GM21515 (cell line): ENCODE measurements around the gene PTPRD.
"Not testable (repeated sequence)": the region's sequence is repeated elsewhere in the genome, so short reads cannot be mapped to it uniquely, and the experiment has no call there.

Source experiments
- ATAC-seq: cut with Tn5 transposase; IDR thresholded peaks from one replicate; pipeline ENCODE4 v1.9.1; 2021; ENCODE audit not compliant: unreplicated experiment

Gene PTPRD

DNA sequence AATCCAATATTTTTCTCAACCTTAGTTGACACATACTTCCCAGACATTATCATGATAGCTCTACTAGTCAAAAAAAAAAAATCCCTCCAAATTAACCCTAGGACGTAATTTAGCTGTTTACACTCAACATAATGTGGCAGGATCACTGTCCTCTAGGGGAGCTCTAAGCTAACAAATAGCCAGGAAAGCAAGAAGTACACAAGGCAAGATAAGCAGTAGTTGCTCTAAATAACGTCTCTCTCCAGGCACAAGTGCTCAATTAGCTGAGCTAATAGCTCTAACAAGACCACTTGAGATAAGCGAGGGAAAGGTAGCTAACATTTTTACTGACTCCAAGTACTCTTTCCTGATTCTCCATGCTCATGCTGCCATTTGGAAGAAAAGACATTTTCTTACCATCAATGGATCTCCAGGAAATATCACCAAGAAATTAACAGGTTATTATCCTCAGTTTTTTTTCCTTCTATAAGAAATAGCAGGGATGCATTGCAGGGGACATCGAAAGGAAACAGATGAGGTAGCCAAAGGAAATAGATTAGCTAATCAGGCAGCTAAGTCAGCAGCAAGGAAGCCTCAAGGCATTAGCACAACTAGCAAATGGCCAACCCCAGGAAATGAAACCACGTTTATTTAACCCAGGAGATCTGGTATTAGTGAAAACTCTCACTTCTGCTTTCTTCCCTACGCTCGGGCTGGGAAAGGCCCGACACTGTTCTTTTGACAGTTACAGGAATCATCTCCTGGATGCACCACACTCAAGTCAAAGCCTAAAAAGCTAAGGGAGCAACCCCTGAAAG lies 614.1 kb downstream of the PTPRD start:
- ATAC-seq, result no peak

DNA sequence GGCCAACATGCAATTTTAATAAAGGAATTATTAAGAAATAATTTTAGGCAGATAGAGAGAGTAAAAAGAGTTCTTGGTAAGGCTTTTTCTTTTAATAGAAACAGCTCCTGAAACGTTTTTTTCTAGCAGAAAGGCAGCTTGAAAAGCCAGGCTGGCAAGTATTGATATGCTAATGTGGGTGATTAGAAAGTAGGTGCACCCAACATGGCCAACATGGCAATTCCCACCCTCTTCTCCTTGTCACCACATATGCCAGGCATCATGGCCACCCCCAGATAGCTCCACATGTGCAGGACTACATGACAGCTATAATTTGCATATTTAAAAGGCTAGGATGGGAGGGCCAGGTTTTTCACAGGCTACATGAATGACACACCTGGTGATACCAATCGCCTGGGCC lies 615.2 kb downstream of the PTPRD start:
- no peak for ATAC-seq

DNA sequence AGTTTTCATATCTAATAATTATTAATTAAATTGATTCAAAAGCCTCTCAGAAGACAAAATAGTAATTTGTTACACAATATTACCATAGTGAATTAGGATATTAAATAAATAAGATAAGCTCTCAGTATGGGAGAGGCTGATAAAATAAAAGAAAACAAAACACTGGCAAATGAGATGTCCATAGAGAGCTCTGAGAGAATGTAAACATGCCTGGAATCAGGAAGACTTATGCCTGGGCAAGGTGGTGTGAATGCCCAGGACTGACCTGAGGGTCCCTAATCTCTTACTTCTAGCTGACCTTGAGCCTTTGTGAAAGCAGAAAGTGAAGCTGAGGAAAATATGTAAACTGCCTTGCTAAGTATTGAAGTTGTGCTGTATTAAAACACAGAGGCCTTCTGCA lies 616.5 kb downstream of the PTPRD start:
- no peak for ATAC-seq

DNA sequence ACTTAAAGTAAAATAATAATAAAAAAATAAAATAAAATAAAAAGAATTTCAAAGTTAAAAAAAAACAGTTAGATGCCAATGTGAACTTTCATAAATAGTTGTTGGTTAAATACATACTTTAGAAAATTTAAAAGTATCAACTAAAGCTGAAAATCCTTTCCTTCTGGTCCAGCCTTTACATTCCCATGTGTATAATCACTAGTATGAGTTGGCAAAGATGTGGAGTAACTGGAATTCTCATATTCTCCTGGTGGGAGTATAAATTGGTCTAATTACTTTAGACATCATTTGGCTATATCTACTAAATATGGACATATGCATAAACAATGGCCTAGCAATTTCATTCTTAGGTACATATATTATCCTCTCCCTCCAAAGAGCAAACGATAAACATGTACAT lies 619.9 kb downstream of the PTPRD start:
- ATAC-seq, result no peak

DNA sequence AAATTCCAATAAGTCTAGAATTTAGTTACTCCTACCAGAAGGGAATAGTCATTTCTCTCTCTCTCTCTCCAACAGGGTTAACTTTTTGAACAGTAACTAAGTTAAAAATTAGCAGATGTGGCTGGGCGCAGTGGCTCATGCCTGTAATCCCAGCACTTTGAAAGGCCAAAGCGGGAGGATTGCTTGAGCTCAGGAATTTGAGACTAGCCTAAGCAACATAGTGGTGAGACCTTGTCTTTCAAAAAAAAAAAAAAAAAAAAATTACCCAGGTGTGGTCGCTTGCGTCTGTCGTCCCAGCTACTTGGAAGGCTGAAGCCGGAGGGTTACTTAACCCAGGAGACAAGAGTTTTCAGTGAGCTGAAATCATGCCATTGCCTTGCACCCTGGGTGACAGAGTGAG lies 639.7 kb downstream of the PTPRD start:
- no peak for ATAC-seq

DNA sequence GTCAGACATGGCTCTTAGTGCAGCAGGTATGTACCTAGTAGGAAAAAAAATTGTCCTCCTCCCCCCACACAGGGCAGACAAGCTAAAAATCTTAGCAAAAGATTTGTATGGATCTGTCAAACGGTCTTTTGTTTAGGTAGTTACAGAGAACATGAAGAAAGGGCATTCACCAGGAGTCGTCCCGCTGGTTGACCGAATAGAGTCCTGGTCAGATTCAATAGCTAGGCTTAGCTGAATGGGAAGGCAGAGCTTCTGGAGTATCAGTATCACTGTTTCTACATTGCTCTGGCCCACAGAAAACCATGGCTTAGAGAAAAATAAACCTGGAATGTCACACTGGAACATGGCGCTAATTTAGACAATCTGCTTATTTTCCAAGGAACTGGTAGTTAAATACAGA lies 642.3 kb downstream of the PTPRD start:
- ATAC-seq, result no peak

DNA sequence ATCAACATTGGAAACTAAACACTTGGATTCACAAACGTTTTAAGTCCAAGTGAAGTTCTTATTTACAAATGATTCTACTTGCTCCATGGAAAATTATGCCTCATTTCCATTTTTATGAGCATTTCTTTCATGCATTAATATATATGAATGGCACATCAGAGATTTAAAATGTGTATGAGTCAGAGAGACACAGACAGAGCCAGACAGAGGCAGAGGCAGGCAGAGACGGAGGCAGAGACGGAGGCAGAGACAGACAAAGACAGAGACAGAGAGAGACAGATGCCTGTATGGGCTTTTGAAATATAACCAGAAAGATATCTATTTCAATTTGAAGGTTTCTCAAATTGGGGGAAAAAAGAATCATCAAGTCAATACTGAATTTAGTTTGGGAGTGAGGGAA lies 649.0 kb downstream of the PTPRD start:
- ATAC-seq, result no peak

DNA sequence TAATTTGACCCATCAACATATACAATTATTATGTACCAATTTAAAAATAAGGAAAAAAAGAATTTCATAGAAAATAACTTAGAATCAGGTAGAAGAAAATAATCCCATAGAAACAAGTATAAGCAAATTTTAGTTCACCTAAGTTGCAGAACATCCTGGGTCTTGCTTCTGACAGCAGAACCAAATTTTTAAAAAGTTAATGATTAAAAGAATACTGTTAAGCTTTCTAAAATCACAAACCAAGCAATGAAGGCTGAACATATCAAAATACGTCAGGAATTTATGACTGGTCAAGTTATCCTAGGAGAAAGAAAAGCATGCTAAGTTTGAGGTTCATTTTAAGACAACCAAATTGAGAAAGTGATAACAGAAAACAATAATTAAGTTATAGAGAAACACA lies 650.9 kb downstream of the PTPRD start:
- ATAC-seq, result no peak

DNA sequence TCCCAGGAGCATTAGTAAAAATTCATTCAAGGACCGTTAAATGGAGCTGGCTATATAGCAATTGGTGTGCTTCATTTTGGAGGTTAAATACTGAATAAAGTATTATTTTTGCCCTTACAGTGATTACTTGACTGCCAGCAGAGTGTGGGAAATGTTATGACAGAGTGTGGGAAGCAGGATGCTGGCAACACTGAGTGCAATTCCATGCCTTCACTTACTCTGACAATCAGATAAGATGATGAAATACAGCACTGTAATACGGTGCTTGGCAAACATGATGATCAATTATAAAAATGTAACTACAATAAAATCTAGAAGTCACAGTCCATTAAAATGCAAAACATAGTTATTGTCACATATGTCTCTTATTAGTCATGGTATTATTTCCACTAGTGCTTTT lies 651.3 kb downstream of the PTPRD start:
- no peak for ATAC-seq

DNA sequence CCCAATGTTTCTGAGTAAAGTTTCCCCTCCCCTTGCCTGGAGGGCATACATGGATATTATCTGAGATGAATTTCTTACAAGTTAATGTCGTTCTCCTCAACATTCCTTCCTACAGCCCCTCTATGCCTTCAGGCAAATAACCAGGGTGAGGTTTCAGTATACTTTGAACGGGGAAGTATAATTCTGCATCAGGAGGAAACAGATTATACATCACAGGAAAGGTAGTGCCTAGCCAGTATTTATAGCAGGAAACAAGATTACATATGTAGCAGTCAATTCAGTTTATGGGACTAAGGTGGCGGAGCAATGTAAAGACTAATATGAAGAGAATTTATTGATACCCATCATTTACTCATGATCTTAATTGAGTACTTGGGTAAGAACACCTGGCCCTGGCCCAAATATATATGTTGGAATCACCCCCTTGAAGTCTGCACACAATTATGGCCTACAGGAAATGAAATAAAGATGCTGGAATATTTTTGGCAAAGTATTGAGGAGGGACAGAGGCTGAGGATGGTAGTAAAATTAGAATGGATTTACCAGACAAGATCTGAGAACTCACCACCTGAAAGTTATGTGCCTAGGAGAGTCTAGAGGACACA lies 661.1 kb downstream of the PTPRD start:
- no peak for ATAC-seq

DNA sequence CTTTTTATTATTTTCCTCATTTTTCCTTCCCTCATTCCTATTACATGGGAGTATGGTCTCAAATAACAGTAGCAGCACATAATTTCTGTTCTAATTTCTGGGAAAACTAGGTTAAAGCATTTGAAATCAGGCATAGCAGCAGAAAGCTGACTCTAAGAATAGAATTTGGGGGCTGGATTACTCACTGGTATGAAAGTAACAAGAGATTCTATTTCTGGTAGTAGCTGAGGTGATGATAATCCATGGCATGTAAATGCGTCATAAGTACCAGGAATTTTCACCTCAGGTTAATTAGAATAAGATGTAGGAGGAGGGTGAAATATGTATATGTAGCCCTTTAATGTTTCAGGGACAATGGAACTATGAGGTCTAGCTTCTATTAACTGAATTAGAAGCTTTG lies 662.0 kb downstream of the PTPRD start:
- no peak for ATAC-seq

DNA sequence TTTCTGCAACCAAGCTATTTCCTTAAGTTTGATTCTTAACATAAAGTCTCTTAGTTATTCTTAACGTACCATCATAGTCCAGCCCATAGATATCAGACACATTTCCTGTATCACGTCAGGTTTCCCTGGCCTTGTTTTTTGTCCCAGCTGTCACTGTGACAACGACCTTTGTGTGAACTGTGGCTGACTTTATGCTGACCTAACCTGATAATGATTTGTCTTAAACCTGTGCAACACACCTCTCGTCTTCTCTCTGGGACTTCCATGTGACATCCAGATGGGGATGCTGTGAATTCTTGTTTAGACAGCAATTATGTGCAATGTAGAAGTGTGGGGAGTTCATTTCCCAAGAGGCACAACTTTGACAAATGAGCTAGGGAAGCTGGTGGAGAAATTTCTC lies 662.8 kb downstream of the PTPRD start:
- ATAC-seq, result no peak

DNA sequence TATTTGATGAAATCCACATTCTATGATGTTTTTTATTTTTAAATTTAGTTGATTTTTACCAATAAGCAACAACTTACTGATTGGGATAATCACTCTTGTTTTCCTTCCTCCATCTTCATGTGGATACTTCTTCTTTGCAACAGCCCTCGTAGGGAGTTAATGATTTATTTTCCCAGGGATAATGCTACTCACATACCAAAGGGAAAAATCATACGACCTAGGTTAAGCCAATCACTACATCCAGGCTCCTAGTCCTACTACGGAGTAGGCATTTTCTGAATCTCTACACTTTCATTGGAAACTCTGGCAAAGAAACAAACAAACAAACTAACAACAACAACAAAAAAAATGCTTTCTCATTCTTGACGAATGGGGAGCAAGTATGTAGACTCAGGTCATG lies 663.4 kb downstream of the PTPRD start:
- no peak for ATAC-seq

DNA sequence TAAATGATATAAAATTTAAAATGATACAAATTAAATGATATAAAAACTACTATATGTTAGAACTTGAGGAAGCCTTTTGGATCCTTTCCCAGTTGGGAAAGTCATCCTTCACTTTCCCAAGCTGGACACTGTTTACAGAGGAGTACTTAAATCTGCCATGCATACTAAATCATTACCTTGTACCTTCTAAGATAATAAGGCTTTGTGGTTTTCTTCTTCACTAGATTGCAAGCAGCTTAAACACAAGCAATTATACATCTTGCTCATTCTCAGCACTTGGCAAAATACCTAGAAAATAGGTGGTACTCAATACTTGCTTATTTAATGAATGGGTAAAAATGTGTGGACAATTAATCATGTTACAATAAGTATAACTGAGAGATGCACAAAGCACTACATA lies 666.8 kb downstream of the PTPRD start:
- no peak for ATAC-seq

DNA sequence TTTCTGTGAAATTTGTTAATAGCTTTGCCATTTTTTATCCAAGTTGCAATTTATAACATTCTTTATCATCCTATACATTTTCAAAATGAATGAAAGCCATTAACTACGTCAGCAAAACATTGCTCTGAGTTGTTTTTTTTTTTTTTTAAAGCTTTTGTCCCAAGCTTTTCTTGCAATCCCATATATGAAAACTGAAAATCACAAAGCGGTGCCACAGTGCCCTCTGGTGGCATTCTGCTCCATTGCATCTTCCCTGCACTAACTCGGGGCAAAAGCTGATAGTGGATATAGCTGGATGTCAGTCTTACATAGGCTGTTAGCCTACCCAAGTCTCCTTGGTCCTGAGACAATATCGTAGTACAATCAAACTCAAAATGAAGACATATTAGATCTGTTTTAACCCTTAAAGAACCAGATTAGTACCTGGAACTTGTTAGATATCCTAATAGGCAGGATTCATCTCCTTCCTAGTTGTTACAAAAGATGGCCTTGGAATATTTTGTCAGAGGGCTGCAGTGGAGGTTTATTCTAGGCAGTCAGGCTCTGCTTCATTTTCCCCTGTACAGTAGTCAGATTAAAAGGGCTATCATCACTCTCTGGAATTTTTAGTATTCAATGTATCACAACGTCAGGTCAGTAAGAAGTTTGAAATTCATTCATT lies 669.9 kb downstream of the PTPRD start:
- peak; percentile 86 for ATAC-seq

DNA sequence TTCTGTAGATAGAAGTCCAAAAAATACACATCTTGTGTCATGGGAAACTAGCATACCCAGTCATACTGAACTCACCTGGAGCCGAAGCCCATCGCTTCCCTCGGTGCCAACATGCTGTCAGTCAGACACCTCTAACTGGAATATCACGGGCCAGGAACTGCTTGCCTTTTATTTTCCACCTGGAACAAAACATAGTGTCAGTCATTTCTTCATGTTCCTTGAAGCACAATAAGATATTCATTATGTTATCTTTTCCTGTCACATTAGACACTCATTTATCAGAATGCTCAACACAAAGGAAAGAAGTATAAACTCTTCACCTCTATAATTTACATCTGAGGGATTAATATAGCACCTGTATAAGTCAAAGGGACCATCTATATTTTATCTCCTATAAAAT lies 674.4 kb downstream of the PTPRD start:
- no peak for ATAC-seq

DNA sequence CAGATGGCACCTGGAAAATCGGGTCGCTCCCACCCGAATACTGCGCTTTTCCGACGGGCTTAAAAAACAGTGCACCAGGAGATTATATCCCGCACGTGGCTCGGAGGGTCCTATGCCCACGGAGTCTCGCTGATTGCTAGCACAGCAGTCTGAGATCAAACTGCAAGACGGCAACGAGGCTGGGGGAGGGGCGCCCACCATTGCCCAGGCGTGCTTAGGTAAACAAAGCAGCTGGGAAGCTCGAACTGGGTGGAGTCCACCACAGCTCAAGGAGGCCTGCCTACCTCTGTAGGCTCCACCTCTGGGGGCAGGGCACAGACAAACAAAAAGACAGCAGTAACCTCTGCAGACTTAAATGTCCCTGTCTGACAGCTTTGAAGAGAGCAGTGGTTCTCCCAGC lies 681.3 kb downstream of the PTPRD start:
- not testable (repeated sequence) for ATAC-seq

DNA sequence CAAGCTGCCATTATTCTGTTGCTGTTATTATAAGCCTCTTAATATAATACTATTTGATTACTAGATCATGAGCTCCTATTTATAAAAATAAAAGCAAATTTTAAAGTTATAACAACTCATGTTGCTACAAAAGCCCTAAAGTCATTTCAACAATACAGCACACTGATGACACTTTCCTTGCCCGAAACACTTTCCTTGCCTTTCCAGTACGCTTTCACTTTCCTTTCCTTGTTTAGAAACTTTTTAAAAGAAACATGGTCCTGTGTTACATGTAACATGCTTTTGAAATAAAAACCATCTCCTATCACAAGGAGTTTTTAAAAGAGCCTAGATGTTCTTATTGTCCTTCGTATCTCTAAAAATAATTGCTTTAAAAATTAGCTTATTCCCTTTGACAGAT lies 688.4 kb downstream of the PTPRD start:
- no peak for ATAC-seq

DNA sequence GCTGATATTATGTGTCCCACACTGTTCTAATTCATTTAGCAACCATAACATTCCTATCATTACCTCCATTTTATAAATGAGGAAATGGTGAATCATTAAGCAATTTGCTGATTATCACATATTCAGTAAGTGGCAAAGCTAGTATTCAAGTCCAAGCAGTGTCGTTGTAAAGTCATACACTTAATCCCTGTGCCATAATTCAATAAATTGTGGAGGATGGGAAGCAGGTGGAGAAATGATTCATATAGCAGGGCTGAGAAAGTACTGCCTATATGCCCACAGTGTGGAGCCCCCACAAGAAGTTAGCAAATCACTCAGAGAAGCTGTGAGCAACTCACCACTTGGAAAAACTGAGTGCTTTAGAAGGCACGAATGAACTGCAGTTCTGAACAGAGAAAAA lies 691.0 kb downstream of the PTPRD start:
- ATAC-seq, result no peak

DNA sequence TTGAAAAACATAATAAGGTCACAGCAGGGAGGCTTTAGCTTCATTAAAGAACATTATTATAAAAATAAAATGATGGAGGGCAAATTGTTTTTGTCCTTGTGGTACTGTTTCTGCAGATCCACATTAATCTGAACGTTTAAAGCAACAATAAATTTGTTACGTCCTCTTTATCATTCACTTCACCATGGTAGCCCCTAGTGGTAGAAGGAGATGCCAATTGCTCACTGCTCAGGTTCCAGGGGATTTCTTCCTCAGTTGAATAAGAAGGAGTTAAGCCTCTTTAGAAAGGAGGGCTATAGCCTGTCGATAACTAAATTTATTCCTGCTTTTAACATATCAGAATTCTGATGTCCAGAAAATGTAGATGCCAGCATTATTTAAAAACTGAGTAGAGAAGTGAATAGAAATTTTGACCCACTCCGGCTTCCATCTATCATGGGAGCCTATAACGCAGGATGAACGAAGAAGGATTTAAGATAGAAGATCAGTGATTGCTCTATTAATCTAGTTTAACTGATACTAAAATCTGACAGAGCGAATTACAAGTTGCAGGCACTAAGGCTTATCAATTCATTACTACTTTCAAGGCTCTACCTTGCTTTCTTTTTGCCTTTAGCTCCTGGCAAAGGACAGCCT lies 692.3 kb downstream of the PTPRD start:
- ATAC-seq, result no peak

DNA sequence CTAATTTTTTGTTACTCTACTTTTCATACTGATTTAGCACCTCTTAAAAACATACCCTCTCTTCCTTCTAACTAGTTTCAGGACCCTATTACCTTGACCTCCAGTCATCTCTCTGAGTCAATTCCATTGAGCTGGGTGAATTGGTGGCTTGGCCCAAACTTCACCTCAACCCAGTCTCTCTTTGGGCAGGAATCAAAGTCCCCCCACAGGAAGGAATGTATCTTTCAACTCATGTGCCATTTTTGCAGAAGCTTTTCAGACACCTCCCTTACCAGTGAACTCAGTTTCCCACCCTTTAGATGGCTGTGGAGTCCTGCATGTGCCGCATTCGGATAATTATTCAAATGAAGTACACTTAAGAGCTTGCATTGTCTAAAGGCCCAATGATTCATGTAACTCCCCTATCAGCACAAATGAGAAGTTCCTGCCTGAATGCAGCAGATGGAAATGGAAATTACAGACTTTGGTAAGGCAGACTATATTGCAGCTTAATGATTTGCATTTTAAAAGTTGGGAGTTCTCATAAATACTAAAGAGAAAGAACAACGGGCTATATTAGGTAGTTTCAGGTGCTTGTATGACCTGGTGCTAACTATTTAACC lies 693.5 kb downstream of the PTPRD start:
- ATAC-seq, result no peak

DNA sequence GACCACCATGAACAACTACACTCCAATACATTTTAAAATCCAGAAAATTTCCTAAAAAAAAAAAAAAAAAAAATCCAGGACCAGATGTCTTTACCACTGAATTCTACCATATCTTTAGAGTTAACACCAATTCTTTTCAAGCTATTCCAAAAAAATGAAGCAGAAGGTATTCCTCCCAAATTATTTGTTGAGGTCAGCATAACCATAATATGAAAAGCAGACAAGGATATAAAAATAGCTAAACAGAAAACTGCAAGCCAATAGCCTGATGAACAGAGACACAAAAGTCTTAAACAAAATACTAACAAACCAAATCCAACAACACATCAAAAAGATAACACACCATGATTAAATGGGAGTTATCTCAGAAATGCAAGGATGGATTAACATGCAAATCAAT lies 695.4 kb downstream of the PTPRD start:
- no peak for ATAC-seq
